GM12878 (cell line): ENCODE measurements around the gene KCNJ12.
"Not testable (repeated sequence)": the region's sequence is repeated elsewhere in the genome, so short reads cannot be mapped to it uniquely, and the experiment has no call there.

Experiments used
- CTCF ChIP-seq, 3 experiments: IDR thresholded peaks in 2 of 3; conservative IDR thresholded peaks in 1 of 3; 2 replicates each; pipeline ENCODE4 v1.5.1; 2011; ENCODE audit warnings: low read depth in 3 of 3, low read length in 3 of 3, mild to moderate bottlenecking in 3 of 3, control low read depth in 2 of 3, moderate library complexity in 2 of 3, inconsistent platforms in 1 of 3, mixed read lengths in 1 of 3; ENCODE audit not compliant: control insufficient read depth in 2 of 3, insufficient read depth in 1 of 3; ENCODE audit errors: extremely low read depth in 1 of 3
- GABPA ChIP-seq: IDR thresholded peaks from 2 replicates; pipeline ENCODE4 v1.6.1; 2014; ENCODE audit warnings: antibody characterized with exemption, low read depth, mild to moderate bottlenecking, inconsistent platforms
- MAX ChIP-seq: IDR thresholded peaks from 2 replicates; pipeline ENCODE4 v1.6.1; 2012; ENCODE audit warnings: low read depth, low read length, improper control_type of control experiment
- PML ChIP-seq: IDR thresholded peaks from 2 replicates; pipeline ENCODE4 v1.6.1; 2012; ENCODE audit warnings: low read length, inconsistent platforms
- REST ChIP-seq: IDR thresholded peaks from 2 replicates; pipeline ENCODE4 v1.6.1; 2012; ENCODE audit warnings: mild to moderate bottlenecking, low read depth, low read length
- SMC3 ChIP-seq: IDR thresholded peaks from 2 replicates; pipeline ENCODE4 v1.6.1; 2011; ENCODE audit warnings: low read length, improper control_type of control experiment, borderline replicate concordance
- TCF12 ChIP-seq: IDR thresholded peaks from 2 replicates; pipeline ENCODE4 v1.6.1; 2011; ENCODE audit warnings: low read depth, mild to moderate bottlenecking, low read length
- ZZZ3 ChIP-seq: IDR thresholded peaks from 2 replicates; pipeline ENCODE4 v1.6.1; 2011; ENCODE audit warnings: low read depth; ENCODE audit not compliant: control insufficient read depth, insufficient read length

- TF ChIP-seq MAX; TCF12; ZZZ3; PML; CTCF (IDR thresholded peaks at IDR 0.05 in 2 of 3, conservative IDR thresholded peaks at IDR 0.05 in 1 of 3; ENCODE audit: control insufficient read depth in 2 of 3, extremely low read depth in 1 of 3, insufficient read depth in 1 of 3, low read depth in 3 of 3, low read length in 3 of 3); SMC3; GABPA; REST: not testable (repeated sequence)
Measured at GRCh38 chr17:21402926-21403325, 26.8 kb downstream of the KCNJ12 start.
